HEK293T (cell line): ENCODE measurements around the gene STK38L.

Experiments used
- CTCF ChIA-PET: fragments of 350-600 bp; formaldehyde crosslinking; extraction: SDS; loops from one replicate; lab custom pipeline; 2021; ENCODE audit warnings: antibody characterized with exemption, inconsistent platforms; lab: Yijun Ruan, JAX
- POLR2A ChIA-PET: fragments of 350-600 bp; formaldehyde crosslinking; extraction: SDS; loops from one replicate; lab custom pipeline; 2020; ENCODE audit warnings: antibody characterized with exemption, inconsistent platforms; lab: Yijun Ruan, JAX
- DNase-seq: peaks from one replicate; pipeline ENCODE4 v3.0.0; 2012; ENCODE audit warnings: mixed read lengths; ENCODE audit errors: extremely low spot score
- ARNT ChIP-seq: fragments of 450-650 bp; IDR thresholded peaks from 2 replicates; pipeline ENCODE4 v1.6.1; 2017; ENCODE audit warnings: mild to moderate bottlenecking
- BHLHE40 ChIP-seq: fragments of 450-650 bp; IDR thresholded peaks from 2 replicates; pipeline ENCODE4 v1.6.1; 2016; ENCODE audit warnings: mild to moderate bottlenecking, moderate library complexity, borderline replicate concordance
- CTBP1 ChIP-seq: fragments of 450-650 bp; IDR thresholded peaks from 2 replicates; pipeline ENCODE4 v1.6.1; 2016; ENCODE audit warnings: borderline replicate concordance
- ELF4 ChIP-seq: fragments of 450-650 bp; IDR thresholded peaks from 2 replicates; pipeline ENCODE4 v1.6.1; 2017; ENCODE audit warnings: antibody characterized with exemption
- FOXA1 ChIP-seq: fragments of 450-650 bp; IDR thresholded peaks from 2 replicates; pipeline ENCODE4 v1.6.1; 2016; ENCODE audit warnings: mild to moderate bottlenecking
- FOXK2 ChIP-seq: fragments of 450-650 bp; IDR thresholded peaks from 2 replicates; pipeline ENCODE4 v1.6.1; 2016; ENCODE audit warnings: mild to moderate bottlenecking
- FOXM1 ChIP-seq: fragments of 450-650 bp; IDR thresholded peaks from 2 replicates; pipeline ENCODE4 v1.6.1; 2017; ENCODE audit warnings: mild to moderate bottlenecking, borderline replicate concordance
- HDGF ChIP-seq: fragments of 450-650 bp; IDR thresholded peaks from 2 replicates; pipeline ENCODE4 v1.6.1; 2017; ENCODE audit warnings: antibody characterized with exemption, borderline replicate concordance
- L3MBTL2 ChIP-seq: fragments of 450-650 bp; conservative IDR thresholded peaks from 2 replicates; pipeline ENCODE4 v1.6.1; 2016; ENCODE audit warnings: mild to moderate bottlenecking
- LEF1 ChIP-seq: fragments of 450-650 bp; IDR thresholded peaks from 2 replicates; pipeline ENCODE4 v1.6.1; 2017; ENCODE audit warnings: mild to moderate bottlenecking, borderline replicate concordance
- NFRKB ChIP-seq: fragments of 450-650 bp; IDR thresholded peaks from 2 replicates; pipeline ENCODE4 v1.6.1; 2016; ENCODE audit warnings: mild to moderate bottlenecking, moderate library complexity
- SP1 ChIP-seq: fragments of 450-650 bp; IDR thresholded peaks from 2 replicates; pipeline ENCODE4 v1.6.1; 2017
- SUZ12 ChIP-seq: fragments of 450-650 bp; IDR thresholded peaks from 2 replicates; pipeline ENCODE4 v1.6.1; 2016; ENCODE audit warnings: mild to moderate bottlenecking
- TARDBP ChIP-seq: fragments of 450-650 bp; IDR thresholded peaks from 2 replicates; pipeline ENCODE4 v1.6.1; 2016
- ZNF384 ChIP-seq: fragments of 450-650 bp; IDR thresholded peaks from 2 replicates; pipeline ENCODE4 v1.6.1; 2016
- TF ChIP-seq, protein P1 (sequence below): fragments of 450-650 bp; IDR thresholded peaks from 2 replicates; pipeline ENCODE4 v1.6.1; 2016

The STK38L gene

DNA sequence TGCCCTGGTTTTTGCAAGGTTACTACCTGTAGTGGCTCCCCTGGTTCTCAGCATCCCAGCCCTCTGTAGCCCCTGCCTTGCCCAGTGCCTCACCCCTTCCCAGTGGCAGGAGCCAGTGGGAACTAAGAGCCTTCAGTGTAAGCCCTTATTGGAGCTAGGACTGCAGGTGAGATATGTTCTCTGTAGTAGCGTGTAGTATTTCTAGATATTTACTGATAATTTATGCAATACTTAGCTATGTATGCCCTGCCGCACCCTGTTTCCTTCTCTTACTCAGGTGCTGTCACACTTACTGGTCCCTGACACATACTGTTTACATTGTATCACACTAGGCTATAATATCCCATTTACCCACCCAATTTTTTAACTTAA is 92.2 kb downstream of the STK38L start:
- ChIA-PET POLR2A (no interaction called here), CTCF (no interaction called here)
- TF ChIP-seq HDGF (no peak), CTBP1 (no peak), BHLHE40 (no peak), ZNF384 (no peak), FOXM1 (no peak)
- DNase-seq = no peak

DNA sequence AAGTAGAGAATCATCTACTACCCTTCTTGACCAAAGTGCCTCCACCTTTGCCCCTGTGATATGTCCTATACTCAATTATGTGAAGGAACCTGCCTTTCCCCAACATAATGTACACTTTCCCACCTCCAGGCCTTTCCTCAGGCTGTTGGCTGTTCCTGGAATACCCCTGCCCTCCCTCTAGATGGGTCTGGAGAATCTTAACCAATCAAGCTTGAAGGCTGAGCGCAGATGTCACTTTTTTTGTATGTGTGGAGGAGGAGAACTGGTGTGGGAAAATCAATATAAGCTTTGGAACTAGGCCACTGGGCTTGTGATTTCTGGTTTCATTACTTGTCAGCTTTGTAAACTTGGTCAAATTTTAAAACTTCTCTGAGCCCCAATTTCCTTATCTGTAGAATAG is 93.3 kb downstream of the STK38L start:
- CTCF ChIA-PET = no interaction called here
- DNase-seq = no peak
- POLR2A ChIA-PET = no interaction called here
- TF ChIP-seq SUZ12 (no peak), ELF4 (no peak), FOXA1 (no peak), SP1 (no peak), FOXK2 (no peak), BHLHE40 (no peak), L3MBTL2 (no peak), LEF1 (no peak), NFRKB (no peak), TARDBP (no peak), HDGF (no peak), ZNF384 (no peak), CTBP1 (no peak), ARNT (no peak), FOXM1 (no peak)
- TF ChIP-seq, protein P1, sequence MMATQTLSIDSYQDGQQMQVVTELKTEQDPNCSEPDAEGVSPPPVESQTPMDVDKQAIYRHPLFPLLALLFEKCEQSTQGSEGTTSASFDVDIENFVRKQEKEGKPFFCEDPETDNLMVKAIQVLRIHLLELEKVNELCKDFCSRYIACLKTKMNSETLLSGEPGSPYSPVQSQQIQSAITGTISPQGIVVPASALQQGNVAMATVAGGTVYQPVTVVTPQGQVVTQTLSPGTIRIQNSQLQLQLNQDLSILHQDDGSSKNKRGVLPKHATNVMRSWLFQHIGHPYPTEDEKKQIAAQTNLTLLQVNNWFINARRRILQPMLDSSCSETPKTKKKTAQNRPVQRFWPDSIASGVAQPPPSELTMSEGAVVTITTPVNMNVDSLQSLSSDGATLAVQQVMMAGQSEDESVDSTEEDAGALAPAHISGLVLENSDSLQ = no peak

DNA sequence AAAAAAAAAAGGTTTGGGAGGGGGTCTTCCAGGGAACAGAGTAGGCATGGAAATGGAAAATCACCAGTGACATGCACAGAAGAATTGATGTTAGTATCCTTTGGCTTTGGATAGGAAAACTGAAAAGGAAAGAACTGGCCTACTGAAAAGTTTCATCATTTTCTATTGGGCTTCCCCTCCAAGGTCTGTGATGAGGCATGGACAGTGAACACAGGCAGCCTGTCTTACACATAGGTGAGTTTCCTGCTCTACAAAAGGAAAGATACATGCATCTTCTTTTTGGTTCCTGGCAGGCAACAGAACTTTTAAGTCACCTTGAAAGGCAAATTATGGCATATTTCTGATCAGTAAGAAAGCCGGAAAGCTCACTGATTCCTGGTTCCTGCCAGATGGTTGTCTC is 94.4 kb downstream of the STK38L start:
- POLR2A ChIA-PET = no interaction called here
- no peak for DNase-seq
- TF ChIP-seq BHLHE40 (no peak), HDGF (no peak), TARDBP (no peak)
- CTCF ChIA-PET = no interaction called here

DNA sequence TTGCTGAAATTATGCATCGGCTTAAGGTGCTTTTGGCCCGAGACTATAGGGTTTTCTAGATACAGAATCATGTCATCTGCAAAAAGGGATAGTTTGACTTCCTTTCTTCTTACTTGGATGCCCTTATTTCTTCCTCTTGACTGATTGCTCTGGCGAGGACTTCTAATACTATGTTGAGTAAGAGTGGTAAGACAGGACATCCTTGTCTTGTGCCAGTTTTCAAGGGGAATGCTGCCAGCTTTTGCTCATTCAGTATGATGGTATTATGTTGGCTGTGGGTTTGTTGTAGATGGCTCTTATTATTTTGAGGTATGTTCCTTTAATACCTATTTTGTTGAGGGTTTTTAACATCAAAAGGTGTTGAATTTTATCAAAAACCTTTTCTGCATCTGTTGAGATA is 96.9 kb downstream of the STK38L start:
- CTCF ChIA-PET = no interaction called here
- POLR2A ChIA-PET = no interaction called here
- no peak for TF ChIP-seq BHLHE40
- TF ChIP-seq NFRKB = no peak
- TF ChIP-seq FOXA1 = no peak
- TF ChIP-seq, protein P1 = no peak
- TF ChIP-seq ZNF384 = no peak
- TF ChIP-seq HDGF = no peak
- TF ChIP-seq CTBP1 = no peak
- TF ChIP-seq SP1 = no peak
- TF ChIP-seq SUZ12 = no peak
- no peak for TF ChIP-seq L3MBTL2
- no peak for TF ChIP-seq LEF1
- no peak for TF ChIP-seq FOXM1
- no peak for TF ChIP-seq ELF4
- no peak for TF ChIP-seq ARNT
- DNase-seq = no peak

DNA sequence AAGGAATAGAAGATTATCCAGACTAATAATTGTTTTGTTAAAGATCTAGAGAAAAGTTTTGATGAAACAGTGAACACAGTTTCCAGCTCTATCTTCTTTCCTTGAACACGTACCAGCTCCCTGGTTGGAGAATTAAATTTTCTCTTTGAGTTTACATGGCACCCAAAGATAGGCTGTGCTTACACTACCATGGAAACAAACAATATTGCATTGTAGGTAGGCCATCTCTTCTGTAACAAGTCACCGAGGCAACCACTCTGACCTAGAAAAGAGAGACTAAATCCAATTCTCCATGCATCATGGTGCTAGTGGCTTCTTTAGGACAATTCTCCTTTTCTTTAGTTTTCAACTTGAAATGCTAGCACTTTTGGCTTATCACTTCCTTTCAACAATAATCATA is 98.5 kb downstream of the STK38L start:
- DNase-seq = no peak
- ChIA-PET POLR2A (no interaction called here), CTCF (interaction anchor here (0.6 kb wide), 1 partner anchor 44 kb away, joined by 3 read pairs; no protein-coding TSS in a partner anchor)
- TF ChIP-seq FOXK2 (no peak), NFRKB (no peak)

DNA sequence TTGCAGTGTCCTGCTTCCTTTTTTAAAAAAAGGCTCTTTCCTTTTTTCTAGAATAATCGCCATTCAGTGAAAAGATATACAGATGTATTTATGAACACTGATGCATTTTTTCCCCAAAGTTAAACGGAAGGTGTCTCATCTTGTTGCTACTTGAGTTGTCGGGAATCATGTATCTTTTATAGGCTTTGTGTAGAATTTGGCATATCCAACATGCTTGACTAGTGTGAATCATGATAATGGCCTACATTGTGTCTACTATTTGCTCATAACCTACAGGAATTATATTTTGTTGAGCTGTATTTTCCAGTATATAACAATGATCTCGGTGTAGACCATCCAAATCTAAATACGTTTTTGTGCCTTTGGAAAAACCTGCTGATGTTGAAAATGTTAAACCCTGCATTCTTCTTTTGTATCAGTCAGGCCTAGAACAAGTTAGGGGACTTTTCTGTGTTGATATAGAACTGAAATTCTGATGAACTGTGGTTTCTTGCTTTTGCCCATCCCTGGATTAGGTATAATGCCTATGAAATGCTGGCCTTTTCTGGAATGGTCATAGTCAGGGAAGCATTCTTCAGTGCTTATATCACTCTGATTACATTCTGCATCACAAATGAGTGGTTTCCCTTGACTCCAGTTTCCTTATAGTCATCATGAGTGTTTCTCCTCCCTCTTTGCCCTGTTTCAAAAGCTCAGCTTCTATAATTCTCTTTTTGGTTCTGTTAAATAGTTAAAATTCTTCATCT is 99.3 kb downstream of the STK38L start:
- POLR2A ChIA-PET = no interaction called here

More for the DNA sequence above, 99.3 kb downstream of the STK38L start:
- DNase-seq = no peak
- CTCF ChIA-PET = no interaction called here
- TF ChIP-seq ZNF384 (no peak), FOXM1 (no peak), ARNT (no peak), SP1 (no peak), TARDBP (no peak), ELF4 (no peak), NFRKB (no peak), FOXK2 (no peak), LEF1 (no peak), SUZ12 (no peak), BHLHE40 (no peak), CTBP1 (no peak), HDGF (no peak), FOXA1 (no peak), L3MBTL2 (no peak)
- TF ChIP-seq, protein P1 = no peak
